NCI-H748 treated with DMSO at 0.1 percent for 48 hours (cell line): ENCODE results near the gene TARDBP.
A peak's percentile ranks its signal among the peaks of the same experiment; 100 is the strongest.
"Not testable (repeated sequence)": the region's sequence is repeated elsewhere in the genome, so short reads cannot be mapped to it uniquely, and the experiment has no call there.

Source experiments
- DNase-seq: peaks from one replicate; lab custom pipeline; 2025; lab: John Stamatoyannopoulos, UW

The TARDBP gene

DNA sequence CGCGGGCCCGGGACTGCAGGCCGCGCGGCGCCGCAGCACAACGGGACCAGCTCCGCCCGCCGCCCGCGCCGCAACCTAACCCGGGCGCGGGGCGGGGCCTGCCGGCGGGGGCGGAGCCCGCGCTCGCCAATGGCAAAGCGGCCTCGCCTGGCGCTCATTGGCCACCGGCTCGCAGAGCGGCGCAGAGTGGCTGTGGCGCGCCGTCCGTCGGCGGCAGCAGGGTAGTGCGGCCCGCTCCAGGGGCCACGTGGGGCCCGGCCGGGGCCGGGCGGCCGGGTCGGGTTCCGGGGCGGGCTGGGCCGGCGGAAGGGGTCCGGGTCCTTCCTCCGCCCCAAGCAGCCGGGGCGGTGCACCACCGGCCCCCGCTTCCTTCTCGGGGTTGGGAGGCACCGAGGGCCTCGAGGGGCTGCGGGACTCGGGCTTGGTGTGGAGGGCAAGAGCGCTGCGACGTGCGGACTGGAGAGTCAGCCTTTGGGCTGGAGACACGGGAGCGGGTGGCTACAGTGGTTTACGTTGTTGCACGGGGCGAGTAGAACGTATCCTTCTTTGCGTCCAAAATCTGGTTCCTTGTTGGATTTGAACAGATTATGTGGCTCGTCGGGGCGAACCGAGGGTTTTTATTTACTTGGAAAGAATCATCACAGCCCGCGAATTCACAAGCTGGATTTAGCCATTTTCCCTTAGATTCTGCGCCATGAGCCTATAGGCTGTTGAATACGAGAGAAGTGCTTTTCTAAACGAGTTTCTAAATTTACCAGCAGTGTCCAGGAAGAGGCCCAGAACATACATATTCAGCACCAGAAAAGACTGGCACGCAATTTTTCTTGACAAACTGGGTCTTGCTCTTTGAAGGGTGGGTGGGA, 47.7 kb downstream of the TARDBP start, which contains the start of gene SRM:
Gene SRM (minus strand): TSS at position 51 of the 863 bp plus-strand sequence. CDS start 75 bp downstream, outside the sequence.
- DNase-seq = peak; percentile 55

DNA sequence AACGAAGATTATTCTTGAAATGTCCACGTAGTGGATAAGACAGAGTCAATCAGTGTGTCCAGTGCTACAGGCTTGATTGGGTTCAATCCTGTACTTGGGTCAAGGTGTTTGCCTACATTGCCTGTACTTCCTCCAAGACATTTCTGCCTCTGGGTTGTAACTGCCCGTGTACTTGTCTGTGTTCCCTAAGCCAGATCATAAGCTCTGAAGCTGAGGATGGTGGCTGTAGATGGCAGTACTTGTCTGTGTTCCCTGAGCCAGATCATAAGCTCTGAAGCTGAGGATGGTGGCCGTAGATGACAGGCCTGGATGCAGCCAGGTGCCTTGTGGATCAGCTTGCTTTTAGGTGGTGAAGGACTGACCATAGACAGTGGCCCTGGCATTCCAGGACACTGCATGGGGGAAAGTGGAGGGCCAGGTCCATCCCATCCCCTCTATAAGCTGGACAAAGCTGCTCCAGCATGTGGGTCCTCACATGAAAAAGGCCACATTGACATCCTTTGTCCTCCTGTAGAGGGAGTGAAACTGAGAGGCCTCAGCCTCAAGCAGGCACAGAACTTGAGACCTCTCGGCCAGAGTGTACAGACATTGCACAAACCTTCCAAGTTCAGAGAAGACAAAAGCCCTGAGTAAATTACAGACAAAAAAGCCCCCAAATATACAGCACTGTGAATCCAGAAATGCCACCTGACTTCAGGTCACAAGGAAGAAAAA, 49.4 kb downstream of the TARDBP start:
- no peak for DNase-seq

DNA sequence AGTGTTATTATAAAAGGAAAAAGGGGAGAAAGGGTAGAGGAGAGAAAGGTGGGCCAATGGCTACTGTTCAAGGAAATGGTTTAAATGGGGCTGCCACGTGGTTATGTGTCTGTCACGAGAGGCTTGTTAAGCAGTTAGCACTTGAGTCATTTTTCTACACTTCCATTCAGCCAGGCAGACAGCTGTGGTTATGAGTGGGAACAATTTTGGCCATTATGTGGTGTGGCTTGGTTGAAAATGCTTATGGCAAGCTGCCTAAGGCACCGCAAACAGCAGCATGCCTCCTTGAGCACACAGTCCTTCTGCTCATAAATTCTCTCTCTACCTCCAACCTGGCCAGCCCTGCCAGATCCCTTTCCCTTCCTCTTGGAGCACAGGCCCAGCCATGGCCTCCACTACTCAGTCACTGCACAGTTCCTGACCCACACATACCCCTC, 50.5 kb downstream of the TARDBP start:
- DNase-seq = no peak

DNA sequence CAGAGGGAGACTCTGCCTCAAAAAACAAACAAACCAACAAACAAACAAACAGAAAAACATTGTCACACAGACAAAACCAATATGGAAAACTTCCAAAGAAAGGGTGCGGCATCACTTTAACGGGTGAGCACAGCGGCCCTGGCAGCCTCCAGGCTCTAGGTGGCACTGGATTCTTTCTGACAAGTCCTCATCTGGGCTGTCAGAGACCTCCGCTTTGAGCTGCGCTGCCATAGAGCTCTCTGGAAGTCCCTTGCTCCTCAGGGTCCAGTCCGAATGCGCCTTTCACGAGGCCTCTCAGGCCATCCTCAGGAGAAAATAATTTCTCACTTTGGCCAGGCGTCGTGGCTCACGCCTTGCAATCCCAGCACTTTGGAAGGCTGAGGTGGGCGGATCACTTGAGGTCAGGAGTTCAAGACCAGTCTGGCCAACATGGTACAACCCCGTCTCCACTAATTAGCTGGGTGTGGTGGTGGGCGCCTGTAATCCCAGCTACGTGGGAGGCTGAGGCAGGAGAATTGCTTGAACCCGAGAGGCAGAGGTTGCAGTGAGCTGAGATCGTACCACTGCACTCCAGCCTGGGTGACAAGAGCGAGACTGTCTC, 51.6 kb downstream of the TARDBP start:
- DNase-seq = not testable (repeated sequence)

DNA sequence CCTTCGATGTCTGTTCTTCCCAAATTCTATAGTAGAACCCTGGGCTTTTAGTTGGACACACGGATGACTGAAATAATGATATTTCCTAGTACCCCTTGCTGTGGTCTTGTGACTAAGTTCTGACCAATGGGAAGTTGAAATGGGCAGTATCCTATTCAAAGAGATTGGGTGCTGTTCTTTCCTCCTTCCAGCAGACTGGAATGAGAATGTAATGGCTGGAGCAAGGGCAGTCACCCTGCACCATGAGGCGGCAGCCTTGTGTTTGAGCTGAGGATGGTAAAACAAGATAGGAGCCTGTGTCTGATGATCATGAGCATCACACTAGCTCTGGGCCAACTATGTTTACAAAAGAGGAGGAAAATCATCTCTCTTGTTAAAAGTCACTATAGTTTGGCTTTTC, 52.5 kb downstream of the TARDBP start:
- no peak for DNase-seq

DNA sequence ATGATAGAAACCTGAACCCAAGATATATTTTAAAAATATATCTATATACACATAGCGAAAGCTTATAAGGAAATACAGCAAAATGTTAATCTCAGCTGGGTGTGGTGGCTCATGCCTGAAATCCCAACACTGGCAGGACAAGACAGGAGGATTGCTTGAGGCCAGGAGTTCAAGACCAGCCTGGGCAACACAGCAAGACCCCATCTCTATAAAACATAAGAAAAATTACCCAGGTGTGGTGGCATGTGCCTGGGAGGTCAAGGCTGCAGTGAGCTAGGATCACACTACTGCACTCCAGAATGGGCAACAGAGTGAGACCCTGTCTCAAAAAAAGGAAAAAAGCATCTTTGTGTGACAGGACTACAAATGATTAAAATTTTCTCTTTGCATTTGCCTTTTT, 53.3 kb downstream of the TARDBP start:
- no peak for DNase-seq

DNA sequence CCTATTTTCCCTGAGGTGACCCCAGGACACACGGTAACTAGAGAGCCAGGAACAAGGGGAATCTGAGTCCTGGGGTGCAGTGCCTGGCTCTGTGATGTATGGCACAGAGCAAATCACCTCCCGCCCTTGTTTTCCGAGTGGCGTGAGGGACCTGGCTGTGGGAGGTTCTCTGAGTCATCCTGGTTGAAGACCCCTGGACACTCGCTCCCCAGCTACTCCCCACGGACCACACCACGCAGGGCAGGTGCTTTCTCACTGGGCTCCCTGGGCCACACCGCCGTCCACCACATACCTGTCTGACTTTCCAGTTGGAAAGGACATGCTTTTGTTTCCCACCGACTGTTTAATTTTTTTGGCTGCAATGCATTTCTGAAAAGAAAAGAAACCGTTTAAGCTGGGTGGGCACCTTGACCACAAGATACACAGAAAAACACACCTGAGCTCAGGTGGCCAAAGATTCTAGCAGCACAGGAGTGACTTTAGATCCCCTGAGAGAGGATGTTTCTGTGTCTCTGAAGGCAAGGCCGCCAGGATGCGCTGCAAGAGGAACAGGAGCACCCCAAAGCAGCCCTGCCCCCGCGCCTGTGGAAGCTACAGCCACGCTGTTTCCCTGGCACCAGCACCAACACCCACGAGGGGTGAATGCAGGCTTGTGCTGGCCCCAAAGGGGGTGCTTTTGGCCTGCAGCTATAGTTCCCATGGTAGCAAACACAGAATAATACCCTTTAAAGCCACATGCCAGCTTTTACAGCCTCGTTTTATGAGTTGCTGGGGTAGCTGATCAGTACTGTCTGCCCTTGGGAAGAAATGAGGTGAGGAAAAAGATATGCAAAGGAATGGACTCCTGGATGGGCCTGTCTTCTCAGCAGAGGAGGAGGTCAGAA, 55.5 kb downstream of the TARDBP start:
- DNase-seq = no peak

DNA sequence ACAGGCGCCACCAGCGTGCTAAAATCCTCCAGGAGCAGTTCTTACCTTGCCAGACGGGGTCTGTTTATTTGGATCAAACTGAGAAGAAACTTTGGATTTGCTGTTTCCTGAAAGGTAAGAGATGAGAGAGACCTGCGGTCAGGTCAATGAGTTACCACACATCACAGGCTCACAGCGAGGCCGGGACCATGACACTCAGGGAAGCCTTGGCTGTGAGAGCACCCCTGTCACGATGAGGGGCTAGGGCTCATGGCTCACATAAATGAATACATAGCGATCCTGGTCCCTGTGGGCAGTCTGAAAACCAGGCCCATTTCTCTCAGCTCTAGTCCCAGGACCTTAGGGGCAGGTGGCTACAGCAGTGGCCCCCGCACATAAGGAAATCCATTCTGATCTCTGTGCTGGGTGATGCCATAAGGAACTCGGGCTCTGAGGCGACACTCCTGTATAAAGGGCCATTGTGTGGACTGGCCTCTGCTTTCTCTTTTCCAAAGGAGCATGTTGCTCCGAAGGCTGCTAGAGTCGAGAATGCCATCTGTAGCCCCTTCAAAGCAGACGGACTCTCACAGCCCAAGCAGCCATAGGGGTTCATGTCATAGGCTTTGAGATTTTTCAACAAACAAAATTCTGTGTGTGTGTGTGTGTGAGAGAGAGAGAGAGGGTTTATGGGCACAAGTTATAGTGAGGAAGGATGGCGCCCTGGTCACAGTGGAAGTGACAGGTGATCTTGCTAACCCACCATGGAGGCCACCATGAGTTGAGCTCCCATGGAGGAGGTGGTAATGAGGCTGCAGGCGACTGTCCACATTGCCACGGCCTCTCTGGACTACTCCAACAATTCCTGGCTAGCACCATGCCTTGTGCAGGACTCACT, 56.4 kb downstream of the TARDBP start:
- no peak for DNase-seq

DNA sequence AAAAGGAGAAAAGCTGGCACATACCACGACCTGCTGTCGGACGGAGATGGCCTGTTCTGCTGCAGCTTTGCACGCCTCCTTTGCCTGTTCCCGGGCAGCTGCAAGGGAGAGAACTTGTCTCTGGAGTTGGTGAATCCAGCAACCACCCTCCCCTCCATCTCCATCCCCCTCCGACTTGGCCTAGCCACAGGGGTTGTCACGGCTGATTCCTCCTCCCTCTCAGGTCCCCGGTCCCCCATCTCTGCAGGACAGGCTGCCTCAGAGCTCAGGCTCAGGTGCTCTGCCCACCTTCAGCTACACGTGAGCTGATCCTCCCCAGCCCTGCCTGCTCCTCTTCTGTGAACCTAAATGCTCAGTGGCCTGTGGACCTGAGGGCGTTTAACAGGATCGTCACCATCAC, 58.4 kb downstream of the TARDBP start:
- no peak for DNase-seq

DNA sequence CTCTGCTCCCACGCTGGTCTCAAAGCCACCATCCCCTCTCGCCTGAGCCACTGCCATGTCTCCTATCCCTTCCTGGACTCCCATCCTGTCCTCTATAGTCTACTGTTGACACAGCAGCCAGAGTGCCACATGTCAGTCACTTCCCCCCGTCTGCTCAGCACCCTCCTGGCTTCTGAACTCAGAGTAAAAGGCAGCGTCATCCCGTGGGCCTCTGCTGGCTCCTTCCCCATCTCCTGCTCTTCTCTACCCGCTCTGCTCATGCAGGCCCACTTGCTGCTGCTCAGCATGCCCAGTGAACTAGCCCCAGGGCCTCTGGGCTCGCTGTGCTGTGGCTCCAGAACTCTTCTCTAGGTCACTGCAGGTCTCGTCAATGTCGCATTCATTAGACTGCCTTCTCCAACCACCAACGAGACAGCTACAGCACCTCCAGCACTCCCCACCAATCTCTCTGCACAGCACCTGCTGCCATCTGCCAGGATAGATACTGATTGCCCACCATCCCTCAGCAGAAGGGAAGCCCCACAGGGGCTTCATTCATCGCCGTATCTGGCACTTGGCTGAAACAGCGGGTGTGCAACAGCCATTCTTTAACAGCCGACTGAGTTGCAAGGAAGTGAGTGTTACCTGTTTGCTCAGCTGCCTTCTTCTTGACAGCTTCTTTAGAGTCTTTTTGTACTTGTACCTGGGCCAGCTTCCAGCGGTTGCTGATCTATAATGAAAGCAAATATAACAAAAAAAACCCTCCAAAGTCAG, 59.2 kb downstream of the TARDBP start:
- no peak for DNase-seq

DNA sequence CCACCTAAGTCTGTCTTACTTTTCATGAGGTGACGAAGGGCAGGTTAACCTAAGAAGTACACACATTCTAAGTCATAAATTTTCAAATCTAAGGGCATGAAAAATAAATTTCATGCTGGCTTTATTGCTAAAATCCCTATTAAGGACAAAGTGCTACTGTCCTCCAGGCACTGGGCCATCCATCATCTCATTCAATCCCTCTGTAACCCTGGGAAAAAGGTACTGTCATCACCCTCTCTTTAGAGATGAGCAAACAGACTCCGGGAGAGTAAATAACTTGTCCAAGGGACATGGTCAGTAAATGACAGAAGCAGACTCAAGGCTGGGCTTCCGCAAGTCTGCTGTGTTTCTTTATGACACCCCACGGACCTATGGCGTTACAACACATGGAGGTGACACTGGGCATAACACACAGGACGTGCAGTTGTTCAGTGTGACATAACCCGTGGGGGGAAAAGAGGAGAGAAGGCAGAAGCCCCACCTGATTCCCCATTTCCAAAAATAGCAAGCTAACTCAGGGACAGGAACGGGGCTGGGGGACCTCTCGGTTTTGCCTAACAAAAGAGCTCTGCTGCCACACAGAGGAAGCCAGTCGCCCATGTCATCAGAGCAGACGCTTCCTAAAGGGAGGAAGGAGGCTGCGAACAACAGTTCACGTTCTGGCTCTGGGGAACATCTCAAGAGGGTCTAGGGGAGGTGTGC, 59.9 kb downstream of the TARDBP start:
- DNase-seq = no peak

DNA sequence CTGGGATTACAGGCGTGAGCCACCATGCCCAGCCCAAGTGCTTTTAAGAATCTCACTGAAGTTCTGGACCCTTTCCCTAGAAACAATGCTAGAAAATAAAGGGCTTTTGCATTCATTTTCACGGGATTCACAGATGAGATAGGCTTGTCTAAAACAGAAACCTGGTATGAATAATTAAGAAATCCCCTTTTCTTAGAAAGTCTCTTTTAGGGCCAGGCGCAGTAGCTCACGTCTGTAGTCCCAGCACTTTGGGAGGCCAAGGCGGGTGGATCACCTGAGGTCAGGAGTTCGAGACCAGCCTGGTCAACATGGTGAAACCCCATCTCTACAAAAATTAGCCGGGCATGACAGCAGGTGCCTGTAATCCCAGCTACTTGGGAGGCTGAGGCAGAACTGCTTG, 60.9 kb downstream of the TARDBP start:
- DNase-seq = not testable (repeated sequence)
